Measurements from ENCODE around the gene DCBLD1. TPM values are rescaled to one million over a fixed set of nuclear protein-coding genes. Genes with fewer than 3 reads are reported as not detected.

The DCBLD1 gene
- polyA plus RNA-seq, 1 donor (not counting 4 experiments of a cell fraction or from before 2014, with no cell fraction given): 21.7 TPM

- H3K4me1 ChIP-seq (ENCODE audit: control insufficient read depth, extremely low read depth, insufficient read depth, low read length): peaks cover 26% of the 10 kb centered on the region
- DNase-seq (ENCODE audit: low read depth, low spot score): no peak
- H3K9ac ChIP-seq (ENCODE audit: control insufficient read depth, extremely low read depth, insufficient read depth, low read length): no peak overlapping the region
- TF ChIP-seq EZH2 (IDR thresholded peaks at IDR 0.05; ENCODE audit: low read length) (no peak), CTCF (optimal IDR thresholded peaks at IDR 0.05 in 1 of 3, IDR thresholded peaks at IDR 0.05 in 1 of 3, conservative IDR thresholded peaks at IDR 0.05 in 1 of 3; ENCODE audit: extremely low read depth in 1 of 3, insufficient read depth in 2 of 3, low read length in 3 of 3) (no peak)
- FAIRE-seq: no peak
- no peaks in the 10 kb centered on the region for H4K20me1 ChIP-seq (ENCODE audit: control insufficient read depth, extremely low read depth, insufficient read depth, low read length)
- H3K27ac ChIP-seq (ENCODE audit: control insufficient read depth, insufficient read depth, low read length): no peak overlapping the region
- peaks cover 6 to 7% of the 10 kb centered on the region in 2 experiments for H3K36me3 ChIP-seq (ENCODE audit: control insufficient read depth in 2 of 2, extremely low read depth in 1 of 2, insufficient read depth in 2 of 2, low read length in 2 of 2)
- H3K27me3 ChIP-seq (ENCODE audit: control insufficient read depth, extremely low read depth, insufficient read depth, low read length): no peaks in the 10 kb centered on the region
- peaks cover 86% of the 10 kb centered on the region for H3K79me2 ChIP-seq (ENCODE audit: control insufficient read depth, insufficient read depth, low read length)
- dilution Hi-C loops (cut with MboI; ENCODE audit: extremely low pct_ligation_motif_present, low sequenced_read_pairs): no loop called here
- no peak overlapping the region for H2AFZ ChIP-seq (ENCODE audit: control insufficient read depth, low read length)
- H3K9me1 ChIP-seq (ENCODE audit: control insufficient read depth, extremely low read depth, insufficient read depth, low read length): no peaks in the 10 kb centered on the region
- no peak overlapping the region for H3K4me3 ChIP-seq (ENCODE audit: control insufficient read depth in 2 of 3, extremely low read depth in 1 of 3, insufficient read depth in 2 of 3, low read depth in 1 of 3, low read length in 3 of 3)
- no peaks in the 10 kb centered on the region for H3K9me3 ChIP-seq (ENCODE audit: control insufficient read depth, low read depth, low read length)
- no peak overlapping the region for H3K4me2 ChIP-seq (ENCODE audit: control insufficient read depth, extremely low read depth, insufficient read depth, low read depth, low read length)
Observed at GRCh38 chr6:117487821-117488220, 5.3 kb downstream of the DCBLD1 start.

- Histone ChIP-seq H3K4me3 (ENCODE audit: control insufficient read depth in 2 of 3, extremely low read depth in 1 of 3, insufficient read depth in 2 of 3, low read depth in 1 of 3, low read length in 3 of 3) (no peak overlapping the region), H2AFZ (ENCODE audit: control insufficient read depth, low read length) (no peak overlapping the region), H3K36me3 (ENCODE audit: control insufficient read depth in 2 of 2, extremely low read depth in 1 of 2, insufficient read depth in 2 of 2, low read length in 2 of 2) (peaks cover 6 to 7% of the 10 kb centered on the region in 2 experiments), H3K9me1 (ENCODE audit: control insufficient read depth, extremely low read depth, insufficient read depth, low read length) (no peaks in the 10 kb centered on the region), H4K20me1 (ENCODE audit: control insufficient read depth, extremely low read depth, insufficient read depth, low read length) (no peaks in the 10 kb centered on the region), H3K27me3 (ENCODE audit: control insufficient read depth, extremely low read depth, insufficient read depth, low read length) (no peaks in the 10 kb centered on the region), H3K79me2 (ENCODE audit: control insufficient read depth, insufficient read depth, low read length) (peaks cover 94% of the 10 kb centered on the region), H3K4me1 (ENCODE audit: control insufficient read depth, extremely low read depth, insufficient read depth, low read length) (peaks cover 28% of the 10 kb centered on the region), H3K9ac (ENCODE audit: control insufficient read depth, extremely low read depth, insufficient read depth, low read length) (no peak overlapping the region), H3K9me3 (ENCODE audit: control insufficient read depth, low read depth, low read length) (no peaks in the 10 kb centered on the region), H3K27ac (ENCODE audit: control insufficient read depth, insufficient read depth, low read length) (no peak overlapping the region), H3K4me2 (ENCODE audit: control insufficient read depth, extremely low read depth, insufficient read depth, low read depth, low read length) (no peak overlapping the region)
- FAIRE-seq (no peak), DNase-seq (ENCODE audit: low read depth, low spot score) (no peak)
- TF ChIP-seq EZH2 (IDR thresholded peaks at IDR 0.05; ENCODE audit: low read length) (no peak), CTCF (optimal IDR thresholded peaks at IDR 0.05 in 1 of 3, IDR thresholded peaks at IDR 0.05 in 1 of 3, conservative IDR thresholded peaks at IDR 0.05 in 1 of 3; ENCODE audit: extremely low read depth in 1 of 3, insufficient read depth in 2 of 3, low read length in 3 of 3) (no peak)
- dilution Hi-C loops (cut with MboI; ENCODE audit: extremely low pct_ligation_motif_present, low sequenced_read_pairs): no loop called here
Observed at GRCh38 chr6:117489003-117489402, 6.5 kb downstream of the DCBLD1 start.

Measured in keratinocyte (primary cell).